ENCODE data around the gene CFAP43.

Gene CFAP43

DNA sequence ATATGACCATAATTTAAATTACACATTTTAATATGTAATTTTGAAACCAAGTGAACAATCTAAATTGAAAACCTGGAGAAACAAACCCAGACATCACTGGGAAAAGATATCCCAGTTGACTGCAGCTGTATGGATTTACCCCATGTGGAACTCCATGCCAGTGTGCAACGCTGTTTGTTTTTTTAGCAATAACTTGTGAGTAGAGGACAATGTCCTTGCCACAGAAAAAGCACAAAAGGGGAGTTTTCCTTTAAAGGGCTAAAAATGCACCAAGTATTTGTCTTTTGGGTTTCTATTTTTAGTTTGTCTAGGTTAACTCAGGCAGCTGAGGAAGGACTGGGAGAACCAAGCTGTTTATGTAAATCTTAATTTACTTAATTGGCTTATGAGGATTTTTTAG is 131.4 kb downstream of the CFAP43 start:
- H3K4me3 ChIP-seq (ENCODE audit: low read depth, low read length), result no peak overlapping the region
- TF ChIP-seq, protein P1, sequence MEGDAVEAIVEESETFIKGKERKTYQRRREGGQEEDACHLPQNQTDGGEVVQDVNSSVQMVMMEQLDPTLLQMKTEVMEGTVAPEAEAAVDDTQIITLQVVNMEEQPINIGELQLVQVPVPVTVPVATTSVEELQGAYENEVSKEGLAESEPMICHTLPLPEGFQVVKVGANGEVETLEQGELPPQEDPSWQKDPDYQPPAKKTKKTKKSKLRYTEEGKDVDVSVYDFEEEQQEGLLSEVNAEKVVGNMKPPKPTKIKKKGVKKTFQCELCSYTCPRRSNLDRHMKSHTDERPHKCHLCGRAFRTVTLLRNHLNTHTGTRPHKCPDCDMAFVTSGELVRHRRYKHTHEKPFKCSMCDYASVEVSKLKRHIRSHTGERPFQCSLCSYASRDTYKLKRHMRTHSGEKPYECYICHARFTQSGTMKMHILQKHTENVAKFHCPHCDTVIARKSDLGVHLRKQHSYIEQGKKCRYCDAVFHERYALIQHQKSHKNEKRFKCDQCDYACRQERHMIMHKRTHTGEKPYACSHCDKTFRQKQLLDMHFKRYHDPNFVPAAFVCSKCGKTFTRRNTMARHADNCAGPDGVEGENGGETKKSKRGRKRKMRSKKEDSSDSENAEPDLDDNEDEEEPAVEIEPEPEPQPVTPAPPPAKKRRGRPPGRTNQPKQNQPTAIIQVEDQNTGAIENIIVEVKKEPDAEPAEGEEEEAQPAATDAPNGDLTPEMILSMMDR (IDR thresholded peaks at IDR 0.05; ENCODE audit: insufficient read depth, low read depth, low read length, missing control alignments), result no peak
- no peak for DNase-seq (ENCODE audit: low read depth)

DNA sequence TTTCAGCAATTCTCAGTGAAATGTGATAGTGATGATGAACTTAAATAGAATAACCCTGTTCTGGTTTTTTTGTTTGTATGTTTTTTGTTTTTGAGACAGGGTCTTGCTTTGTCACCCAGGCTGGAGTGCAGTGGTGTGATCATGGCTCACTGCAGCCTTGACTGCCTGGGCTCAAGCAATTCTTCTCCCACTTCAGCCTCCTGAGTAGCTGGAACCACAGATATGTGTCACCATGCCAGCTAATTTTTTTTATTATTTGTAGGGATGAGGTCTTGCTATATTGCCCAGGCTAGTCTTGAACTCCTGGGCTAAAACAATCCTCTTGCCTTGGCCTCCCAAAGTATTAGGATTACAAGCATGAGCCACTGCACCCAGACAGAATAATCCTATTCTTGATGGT is 132.2 kb downstream of the CFAP43 start:
- no peak overlapping the region for H3K4me3 ChIP-seq (ENCODE audit: low read depth, low read length)
- TF ChIP-seq, protein P1 (IDR thresholded peaks at IDR 0.05; ENCODE audit: insufficient read depth, low read depth, low read length, missing control alignments), result no peak
- no peak for DNase-seq (ENCODE audit: low read depth)

DNA sequence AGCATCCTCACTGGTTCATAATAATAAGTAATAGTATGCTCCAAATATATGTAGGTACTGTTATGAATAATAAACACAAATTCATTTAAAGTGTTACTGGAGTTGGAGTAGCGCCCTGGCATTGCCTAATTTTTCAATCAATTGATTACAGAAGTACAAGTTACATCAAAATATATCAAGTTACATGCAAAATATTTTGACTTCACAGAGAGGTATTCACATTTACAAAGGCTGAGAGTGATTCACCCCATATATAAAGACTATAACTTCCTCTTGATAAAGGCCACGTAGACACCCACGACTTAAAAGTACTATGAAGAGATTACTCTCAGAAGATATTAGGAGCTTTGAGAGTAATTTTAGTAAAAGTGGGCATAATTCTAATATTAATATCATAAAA is 132.9 kb downstream of the CFAP43 start:
- no peak overlapping the region for H3K4me3 ChIP-seq (ENCODE audit: low read depth, low read length)
- TF ChIP-seq, protein P1 (IDR thresholded peaks at IDR 0.05; ENCODE audit: insufficient read depth, low read depth, low read length, missing control alignments), result no peak
- DNase-seq (ENCODE audit: low read depth), result no peak

DNA sequence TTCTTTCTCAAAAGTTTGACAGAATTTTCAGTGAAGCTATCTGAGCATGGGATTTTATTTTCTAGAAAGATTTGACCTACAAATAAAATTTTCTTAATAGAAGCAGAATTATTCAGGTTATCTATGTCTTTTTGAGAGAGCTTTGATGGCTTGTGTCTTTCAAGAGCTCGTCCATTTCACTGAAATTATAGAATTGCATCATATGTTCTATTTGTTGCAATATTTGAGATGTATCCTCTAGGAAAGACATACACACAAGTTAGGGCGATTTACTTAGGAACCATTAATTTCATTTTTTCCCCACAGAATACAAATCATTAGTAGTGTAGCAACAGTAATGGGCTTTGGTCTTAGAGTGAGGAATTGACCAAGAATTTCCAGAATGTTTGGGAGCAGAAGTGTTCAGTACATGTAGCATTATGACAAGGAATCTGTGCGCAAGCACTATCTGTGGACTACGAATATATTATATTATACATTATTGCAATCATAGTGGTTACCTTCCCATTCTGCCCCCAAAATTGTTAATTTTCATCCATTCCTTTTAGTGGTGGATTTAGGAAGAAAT is 133.7 kb downstream of the CFAP43 start:
- H3K4me3 ChIP-seq (ENCODE audit: low read depth, low read length), result no peak overlapping the region
- TF ChIP-seq, protein P1 (IDR thresholded peaks at IDR 0.05; ENCODE audit: insufficient read depth, low read depth, low read length, missing control alignments), result no peak
- no peak for DNase-seq (ENCODE audit: low read depth)

DNA sequence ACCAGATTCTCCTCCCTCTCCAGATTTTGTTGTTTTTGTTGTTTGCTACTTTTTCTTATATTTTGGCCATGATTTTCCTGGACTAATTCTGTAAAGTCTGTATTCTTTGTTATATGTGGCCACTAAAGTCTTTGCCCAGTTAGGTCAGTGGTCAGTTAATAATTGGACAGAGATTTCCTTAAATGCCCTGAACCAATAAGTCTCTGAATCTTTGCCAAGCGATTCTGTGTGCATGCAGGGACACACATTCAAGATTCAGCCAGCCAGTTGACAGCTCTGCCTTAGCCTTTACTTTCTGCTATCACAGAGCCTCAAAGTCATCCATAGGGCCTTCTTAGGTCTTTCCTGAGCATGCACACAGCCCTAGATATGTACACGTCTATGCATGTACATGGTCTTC is 135.5 kb downstream of the CFAP43 start:
- TF ChIP-seq, protein P1 (IDR thresholded peaks at IDR 0.05; ENCODE audit: insufficient read depth, low read depth, low read length, missing control alignments), result no peak
- DNase-seq (ENCODE audit: low read depth), result no peak
- H3K4me3 ChIP-seq (ENCODE audit: low read depth, low read length), result no peak overlapping the region

DNA sequence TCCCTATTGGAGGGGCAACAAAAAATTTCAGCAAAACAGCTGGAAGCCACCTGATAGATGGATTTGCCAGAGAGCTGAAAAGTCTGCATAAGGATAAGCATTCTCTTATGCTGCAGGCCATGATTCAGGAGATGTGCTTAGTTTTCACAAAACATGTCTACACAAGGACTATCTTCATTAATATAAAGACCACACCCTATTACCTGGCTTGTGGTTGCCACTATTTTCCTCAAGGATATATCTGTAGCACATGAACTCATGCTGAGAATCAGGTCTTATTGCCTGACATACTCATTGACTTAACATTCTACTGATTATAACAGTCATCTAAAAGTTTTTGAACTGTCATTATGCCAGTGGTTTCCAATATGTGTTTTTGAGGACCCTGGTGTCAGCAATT is 139.4 kb downstream of the CFAP43 start:
- DNase-seq (ENCODE audit: low read depth), result no peak
- H3K4me3 ChIP-seq (ENCODE audit: low read depth, low read length), result no peak overlapping the region
- TF ChIP-seq, protein P1 (IDR thresholded peaks at IDR 0.05; ENCODE audit: insufficient read depth, low read depth, low read length, missing control alignments), result no peak

DNA sequence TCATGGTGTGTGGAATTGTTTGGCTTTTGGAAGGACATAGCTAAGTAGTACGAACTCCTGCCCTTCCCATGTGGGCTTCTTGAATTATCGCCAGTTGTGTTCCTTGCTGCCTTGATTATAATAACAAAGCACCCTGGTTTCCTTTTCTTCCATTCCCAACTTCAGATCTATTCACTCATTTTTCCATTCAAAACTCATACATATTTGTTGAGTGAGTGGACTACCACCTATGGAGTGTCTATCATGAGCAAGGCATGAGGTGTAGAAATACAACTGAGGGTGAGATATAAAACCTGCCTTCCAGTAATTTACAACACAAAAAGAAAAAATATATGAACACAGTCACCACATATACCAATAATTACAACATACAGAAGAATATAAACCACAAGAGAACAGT is 141.6 kb downstream of the CFAP43 start:
- TF ChIP-seq, protein P1 (IDR thresholded peaks at IDR 0.05; ENCODE audit: insufficient read depth, low read depth, low read length, missing control alignments), result no peak
- no peak overlapping the region for H3K4me3 ChIP-seq (ENCODE audit: low read depth, low read length)
- no peak for DNase-seq (ENCODE audit: low read depth)
